A204.1 (cell line): Measurements from ENCODE around the gene KCNA10.
"Not testable (repeated sequence)": the region's sequence is repeated elsewhere in the genome, so short reads cannot be mapped to it uniquely, and the experiment has no call there.

Source experiments
- FAIRE-seq: peaks from 2 replicates; lab custom pipeline; 2012; peaks lifted over from hg19 to GRCh38; lab: Jason Lieb, UNC

KCNA10 gene

GRCh38 chr1:110533230-110533629, 14.3 kb upstream of the KCNA10 start:
- no peak for FAIRE-seq

DNA sequence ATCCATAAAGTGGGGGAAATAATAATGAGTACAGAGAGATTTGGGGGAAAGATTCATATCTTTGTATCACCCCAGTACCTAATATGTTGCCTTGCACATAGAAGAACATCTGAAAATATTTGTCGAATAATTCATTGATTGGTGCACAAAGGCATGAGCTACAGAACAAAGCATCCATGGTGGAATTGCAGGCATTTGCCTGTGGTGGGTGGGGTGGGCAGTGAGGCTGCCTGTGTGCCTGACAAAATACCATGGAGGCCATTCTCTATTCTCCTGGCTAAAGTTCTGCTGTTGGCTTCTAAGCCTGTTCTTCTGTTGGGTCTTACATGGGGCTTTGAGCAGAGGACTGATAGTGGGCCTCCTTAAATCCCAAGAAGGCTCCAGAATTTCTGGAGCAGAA, 10.0 kb upstream of the KCNA10 start:
- FAIRE-seq: no peak

- no peak for FAIRE-seq
Observed at GRCh38 chr1:110526201-110526780, 7.3 kb upstream of the KCNA10 start.

DNA sequence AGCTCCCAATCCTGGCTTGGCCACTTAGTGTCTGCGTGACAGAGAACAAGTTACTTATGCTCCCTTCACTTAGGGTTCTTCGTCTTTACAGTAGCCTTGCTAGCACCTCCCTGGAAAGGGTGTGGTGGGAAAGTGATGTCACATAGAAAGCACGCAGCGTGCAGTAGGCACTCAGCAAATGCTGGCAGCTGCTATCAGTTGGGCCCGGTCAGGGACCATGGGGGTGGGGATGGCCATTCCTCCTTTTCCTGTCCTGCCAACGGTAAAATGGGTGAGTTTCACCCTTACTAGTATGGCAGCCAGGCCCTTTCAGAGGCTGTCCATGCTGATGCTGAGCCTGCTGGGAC, 6.2 kb upstream of the KCNA10 start:
- no peak for FAIRE-seq

- FAIRE-seq: no peak
Observed at GRCh38 chr1:110524311-110525248, 5.6 kb upstream of the KCNA10 start.

- FAIRE-seq: no peak
Observed at GRCh38 chr1:110523011-110523410, 4.0 kb upstream of the KCNA10 start.

DNA sequence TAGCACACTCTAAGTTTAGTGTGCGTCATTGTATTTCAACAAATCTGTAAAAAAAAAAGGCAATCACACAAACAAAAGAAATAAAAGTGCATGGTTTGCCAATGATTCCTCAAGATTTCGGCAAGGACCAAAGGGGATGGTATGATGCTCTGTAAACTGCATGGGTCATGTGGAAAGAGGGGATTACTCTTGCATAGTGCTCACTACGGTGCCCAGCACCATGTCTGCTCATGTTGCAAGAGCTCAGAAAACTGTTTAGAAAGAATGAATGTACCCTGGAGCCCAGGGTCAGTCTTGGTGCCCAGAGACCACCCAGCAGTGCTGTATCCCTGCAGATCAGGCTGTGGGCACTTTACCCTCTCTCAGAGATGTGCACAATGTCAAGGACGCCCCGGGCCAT, 3.6 kb upstream of the KCNA10 start:
- FAIRE-seq: no peak

GRCh38 chr1:110520827-110521226, 1.9 kb upstream of the KCNA10 start:
- no peak for FAIRE-seq

GRCh38 chr1:110515891-110516290, 3.1 kb downstream of the KCNA10 start:
- FAIRE-seq: no peak

DNA sequence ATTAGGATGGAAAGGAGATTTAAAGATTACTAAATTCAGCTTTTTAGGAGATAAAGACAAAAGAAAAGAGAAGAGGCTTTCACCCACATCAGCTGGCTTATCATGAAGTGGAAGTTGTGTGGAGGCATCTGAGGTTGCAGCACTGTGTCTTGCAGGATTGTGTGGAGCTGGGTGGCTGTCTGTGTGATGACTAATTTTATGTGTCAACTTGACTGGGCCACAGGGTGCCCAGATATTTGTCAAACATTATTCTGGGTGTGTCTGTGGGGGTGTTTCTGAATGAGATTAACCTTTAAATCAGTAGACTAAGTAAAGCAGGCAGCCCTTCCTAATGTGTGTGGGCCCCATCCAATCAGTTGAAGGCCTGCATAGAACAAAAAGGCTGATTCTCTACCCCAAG, 3.9 kb downstream of the KCNA10 start:
- FAIRE-seq: no peak

GRCh38 chr1:110513511-110513910, 5.5 kb downstream of the KCNA10 start:
- FAIRE-seq: no peak

GRCh38 chr1:110511436-110511835, 7.5 kb downstream of the KCNA10 start:
- no peak for FAIRE-seq

DNA sequence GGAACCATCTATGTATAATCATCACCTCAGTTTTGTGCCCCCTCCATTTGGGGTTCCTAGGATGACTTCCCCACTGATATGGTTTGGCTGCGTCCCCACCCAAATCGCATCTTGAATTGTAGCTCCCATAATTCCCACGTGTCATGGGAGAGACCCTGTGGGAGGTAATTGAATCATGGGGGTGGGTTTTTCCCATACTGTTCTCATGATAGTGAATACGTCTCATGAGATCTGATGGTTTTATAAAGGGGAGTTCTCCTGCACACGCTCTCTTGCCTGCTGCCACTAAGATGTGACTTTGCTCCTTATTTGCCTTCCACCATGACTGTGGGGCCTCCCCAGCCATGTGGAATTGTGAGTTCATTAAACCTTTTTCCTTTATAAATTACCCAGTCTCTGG, 8.1 kb downstream of the KCNA10 start:
- FAIRE-seq: not testable (repeated sequence)

GRCh38 chr1:110509655-110510054, 9.3 kb downstream of the KCNA10 start:
- FAIRE-seq: no peak

DNA sequence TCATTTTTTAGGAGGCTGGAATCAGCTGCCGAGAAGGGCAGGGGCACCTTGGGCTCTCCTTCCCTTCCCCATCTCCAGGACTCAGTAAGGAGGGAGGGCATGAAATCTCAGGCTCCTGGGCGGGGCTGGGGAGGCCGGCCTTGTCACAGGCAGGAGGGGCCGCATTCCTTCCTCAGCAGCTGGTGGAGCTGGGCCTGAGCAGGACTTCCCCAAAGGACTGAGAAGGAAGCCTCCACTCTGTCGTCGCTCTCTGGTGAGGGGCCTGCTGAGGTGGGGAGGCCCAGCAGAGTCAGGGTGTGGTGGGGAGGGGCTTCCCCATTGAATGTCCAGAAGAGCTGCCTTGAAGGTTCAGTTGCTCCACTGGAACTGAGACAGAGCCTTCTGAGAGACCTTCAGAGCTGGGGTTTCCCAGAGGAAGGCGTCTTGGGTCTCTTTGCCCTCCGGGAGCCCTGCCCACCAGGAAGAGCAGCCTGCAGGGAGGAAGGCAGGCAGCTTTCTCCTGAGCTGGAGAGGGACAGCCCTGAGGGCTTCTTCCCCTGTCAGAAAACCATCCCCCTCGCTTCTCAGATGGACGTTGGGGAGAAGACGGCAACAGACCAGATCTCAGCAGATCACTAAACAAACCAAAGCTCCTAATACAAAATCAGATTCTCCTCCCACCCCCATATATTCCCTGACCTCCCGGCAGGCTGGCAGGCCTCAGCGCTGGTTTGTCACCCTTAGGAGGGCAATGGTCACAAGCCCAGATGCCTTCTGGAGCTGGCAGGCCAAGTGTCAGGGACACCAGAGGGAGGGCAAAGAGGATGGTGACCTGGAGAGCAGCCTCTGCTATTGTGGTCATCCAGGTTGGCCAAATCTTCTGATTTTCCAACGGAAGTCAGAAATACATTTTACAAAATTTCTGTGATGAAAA, 10.7 kb downstream of the KCNA10 start:
- no peak for FAIRE-seq

DNA sequence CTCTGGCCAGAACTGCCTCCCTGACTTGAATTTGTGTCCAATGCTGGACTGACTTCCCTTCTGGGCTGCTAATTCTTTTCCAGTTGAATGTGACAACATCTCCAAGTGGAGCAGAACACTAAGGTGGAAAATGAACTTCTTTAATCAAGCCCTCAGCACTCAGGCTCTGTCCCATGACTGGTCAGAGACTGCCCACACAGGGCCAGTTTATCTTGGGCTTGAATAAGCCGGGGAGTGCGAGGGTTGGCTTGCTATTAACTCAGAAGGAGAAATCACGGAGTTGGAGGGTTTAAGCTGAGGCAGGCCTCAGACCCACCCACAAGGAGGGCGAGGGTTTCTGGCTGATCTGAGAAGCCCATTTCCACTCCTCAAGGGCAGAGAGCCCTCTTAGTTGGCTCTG, 12.4 kb downstream of the KCNA10 start:
- FAIRE-seq: no peak

GRCh38 chr1:110505596-110505995, 13.4 kb downstream of the KCNA10 start:
- no peak for FAIRE-seq

DNA sequence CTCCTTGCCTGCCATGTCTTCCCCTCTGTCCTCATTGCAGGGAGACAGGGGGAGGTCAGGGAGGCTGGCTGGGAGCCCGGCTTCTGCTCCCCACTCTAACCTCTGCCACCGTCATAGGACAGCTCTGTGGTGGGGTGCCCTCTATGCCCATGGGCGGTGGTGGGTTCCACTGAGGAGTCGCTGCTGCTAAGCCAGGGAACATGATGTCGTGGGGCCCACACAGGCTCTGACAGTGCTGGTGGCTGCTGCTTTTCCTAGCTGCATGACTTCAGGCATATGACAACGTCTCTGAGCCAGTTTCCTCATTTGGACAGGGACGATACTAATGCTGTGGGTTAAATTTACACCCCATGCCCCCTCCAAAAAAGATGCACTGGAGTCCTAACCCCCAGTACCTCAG, 14.7 kb downstream of the KCNA10 start:
- FAIRE-seq: no peak

DNA sequence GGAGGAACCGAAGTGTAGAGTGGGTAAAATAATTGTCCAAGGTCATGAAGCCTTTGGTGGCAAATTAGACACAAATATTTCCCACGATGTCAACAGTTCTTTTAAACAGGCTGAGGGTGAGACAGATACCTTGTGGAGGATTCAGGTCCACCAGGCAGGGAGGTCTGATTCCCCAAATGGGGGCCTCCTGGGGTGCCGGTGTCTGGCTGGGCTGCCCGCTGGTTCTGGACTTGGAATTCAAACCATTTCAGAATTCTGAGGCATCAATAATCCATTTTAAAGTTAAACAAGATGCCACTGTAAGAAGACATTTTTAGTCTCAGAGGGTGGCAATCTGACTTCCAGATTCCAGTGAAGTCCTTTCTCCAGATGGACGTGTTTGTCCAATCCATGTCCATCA, 15.5 kb downstream of the KCNA10 start:
- no peak for FAIRE-seq

GRCh38 chr1:110502402-110503151, 16.4 kb downstream of the KCNA10 start:
- no peak for FAIRE-seq

- no peak for FAIRE-seq
Observed at GRCh38 chr1:110501488-110502132, 17.4 kb downstream of the KCNA10 start.

- no peak for FAIRE-seq
Observed at GRCh38 chr1:110498270-110498669, 20.7 kb downstream of the KCNA10 start.
